HL-60 (cell line): ENCODE results near the gene SUPT7L.

ENCODE experiments used
- GABPA ChIP-seq: IDR thresholded peaks from 2 replicates; pipeline ENCODE4 v1.6.1; 2012; ENCODE audit warnings: low read depth
- POLR2AphosphoS5 ChIP-seq: IDR thresholded peaks from 2 replicates; pipeline ENCODE4 v1.6.1; 2012; ENCODE audit warnings: low read depth
- SPI1 ChIP-seq: IDR thresholded peaks from 2 replicates; pipeline ENCODE4 v1.6.1; 2012; ENCODE audit warnings: low read depth, mild to moderate bottlenecking, borderline replicate concordance
- TF ChIP-seq, protein P1 (sequence below): IDR thresholded peaks from 2 replicates; pipeline ENCODE4 v1.6.1; 2012; ENCODE audit warnings: low read depth; ENCODE audit not compliant: insufficient replicate concordance
- TF ChIP-seq, protein P2 (sequence below): IDR thresholded peaks from one replicate; pipeline ENCODE4 v1.5.1; 2011; ENCODE audit warnings: low read length, control low read depth, inconsistent platforms; ENCODE audit not compliant: insufficient read depth

- TF ChIP-seq, protein P1, sequence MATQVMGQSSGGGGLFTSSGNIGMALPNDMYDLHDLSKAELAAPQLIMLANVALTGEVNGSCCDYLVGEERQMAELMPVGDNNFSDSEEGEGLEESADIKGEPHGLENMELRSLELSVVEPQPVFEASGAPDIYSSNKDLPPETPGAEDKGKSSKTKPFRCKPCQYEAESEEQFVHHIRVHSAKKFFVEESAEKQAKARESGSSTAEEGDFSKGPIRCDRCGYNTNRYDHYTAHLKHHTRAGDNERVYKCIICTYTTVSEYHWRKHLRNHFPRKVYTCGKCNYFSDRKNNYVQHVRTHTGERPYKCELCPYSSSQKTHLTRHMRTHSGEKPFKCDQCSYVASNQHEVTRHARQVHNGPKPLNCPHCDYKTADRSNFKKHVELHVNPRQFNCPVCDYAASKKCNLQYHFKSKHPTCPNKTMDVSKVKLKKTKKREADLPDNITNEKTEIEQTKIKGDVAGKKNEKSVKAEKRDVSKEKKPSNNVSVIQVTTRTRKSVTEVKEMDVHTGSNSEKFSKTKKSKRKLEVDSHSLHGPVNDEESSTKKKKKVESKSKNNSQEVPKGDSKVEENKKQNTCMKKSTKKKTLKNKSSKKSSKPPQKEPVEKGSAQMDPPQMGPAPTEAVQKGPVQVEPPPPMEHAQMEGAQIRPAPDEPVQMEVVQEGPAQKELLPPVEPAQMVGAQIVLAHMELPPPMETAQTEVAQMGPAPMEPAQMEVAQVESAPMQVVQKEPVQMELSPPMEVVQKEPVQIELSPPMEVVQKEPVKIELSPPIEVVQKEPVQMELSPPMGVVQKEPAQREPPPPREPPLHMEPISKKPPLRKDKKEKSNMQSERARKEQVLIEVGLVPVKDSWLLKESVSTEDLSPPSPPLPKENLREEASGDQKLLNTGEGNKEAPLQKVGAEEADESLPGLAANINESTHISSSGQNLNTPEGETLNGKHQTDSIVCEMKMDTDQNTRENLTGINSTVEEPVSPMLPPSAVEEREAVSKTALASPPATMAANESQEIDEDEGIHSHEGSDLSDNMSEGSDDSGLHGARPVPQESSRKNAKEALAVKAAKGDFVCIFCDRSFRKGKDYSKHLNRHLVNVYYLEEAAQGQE, result no peak
- TF ChIP-seq GABPA (no peak), POLR2AphosphoS5 (no peak), SPI1 (no peak)
- TF ChIP-seq, protein P2, sequence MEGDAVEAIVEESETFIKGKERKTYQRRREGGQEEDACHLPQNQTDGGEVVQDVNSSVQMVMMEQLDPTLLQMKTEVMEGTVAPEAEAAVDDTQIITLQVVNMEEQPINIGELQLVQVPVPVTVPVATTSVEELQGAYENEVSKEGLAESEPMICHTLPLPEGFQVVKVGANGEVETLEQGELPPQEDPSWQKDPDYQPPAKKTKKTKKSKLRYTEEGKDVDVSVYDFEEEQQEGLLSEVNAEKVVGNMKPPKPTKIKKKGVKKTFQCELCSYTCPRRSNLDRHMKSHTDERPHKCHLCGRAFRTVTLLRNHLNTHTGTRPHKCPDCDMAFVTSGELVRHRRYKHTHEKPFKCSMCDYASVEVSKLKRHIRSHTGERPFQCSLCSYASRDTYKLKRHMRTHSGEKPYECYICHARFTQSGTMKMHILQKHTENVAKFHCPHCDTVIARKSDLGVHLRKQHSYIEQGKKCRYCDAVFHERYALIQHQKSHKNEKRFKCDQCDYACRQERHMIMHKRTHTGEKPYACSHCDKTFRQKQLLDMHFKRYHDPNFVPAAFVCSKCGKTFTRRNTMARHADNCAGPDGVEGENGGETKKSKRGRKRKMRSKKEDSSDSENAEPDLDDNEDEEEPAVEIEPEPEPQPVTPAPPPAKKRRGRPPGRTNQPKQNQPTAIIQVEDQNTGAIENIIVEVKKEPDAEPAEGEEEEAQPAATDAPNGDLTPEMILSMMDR, result no peak
Measured at GRCh38 chr2:27622921-27623384, 40.5 kb downstream of the SUPT7L start.
